GM12874 (cell line): Measurements from ENCODE around the gene DPH2.

Experiments used
- TF ChIP-seq, protein P1 (sequence below): IDR thresholded peaks from 2 replicates; pipeline ENCODE4 v1.5.1; 2011; ENCODE audit warnings: low read depth, mild to moderate bottlenecking, control low read depth, low read length, moderate library complexity; ENCODE audit not compliant: insufficient read depth

DPH2 gene

DNA sequence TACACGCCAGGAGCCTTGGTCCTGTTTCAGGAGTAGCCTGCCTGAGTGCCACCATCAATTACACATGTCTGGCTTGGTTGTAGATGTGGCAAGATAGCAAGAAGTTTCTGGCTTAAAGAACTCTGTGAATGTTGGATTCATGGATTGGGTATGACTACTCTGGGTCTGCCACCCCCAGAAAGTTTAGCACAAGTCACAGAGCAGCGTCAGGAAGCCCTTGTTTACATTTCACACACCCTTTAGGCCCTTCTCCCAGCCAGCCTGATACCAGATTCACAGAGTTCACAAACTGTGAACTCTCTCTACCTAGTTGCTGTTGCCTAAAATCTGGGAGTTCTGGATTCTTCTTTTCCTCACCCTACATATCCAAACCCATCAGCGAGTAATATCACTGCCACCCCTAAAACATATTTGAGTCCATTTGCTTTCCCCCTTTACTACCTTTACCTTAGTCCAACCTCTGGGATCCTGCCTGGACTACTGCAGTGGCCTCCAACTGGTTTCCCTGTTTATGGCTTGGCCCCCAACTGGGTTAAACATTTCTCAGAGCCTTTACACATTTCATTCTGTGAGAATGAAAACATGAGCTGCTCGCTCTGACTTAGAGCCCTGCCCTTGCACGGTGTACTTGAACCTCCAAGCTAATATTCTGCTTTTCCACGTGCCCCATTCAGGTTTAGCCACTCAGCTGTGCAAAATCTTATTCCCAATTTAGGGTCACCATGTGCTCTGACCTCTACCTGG, 17.5 kb downstream of the DPH2 start:
- TF ChIP-seq, protein P1, sequence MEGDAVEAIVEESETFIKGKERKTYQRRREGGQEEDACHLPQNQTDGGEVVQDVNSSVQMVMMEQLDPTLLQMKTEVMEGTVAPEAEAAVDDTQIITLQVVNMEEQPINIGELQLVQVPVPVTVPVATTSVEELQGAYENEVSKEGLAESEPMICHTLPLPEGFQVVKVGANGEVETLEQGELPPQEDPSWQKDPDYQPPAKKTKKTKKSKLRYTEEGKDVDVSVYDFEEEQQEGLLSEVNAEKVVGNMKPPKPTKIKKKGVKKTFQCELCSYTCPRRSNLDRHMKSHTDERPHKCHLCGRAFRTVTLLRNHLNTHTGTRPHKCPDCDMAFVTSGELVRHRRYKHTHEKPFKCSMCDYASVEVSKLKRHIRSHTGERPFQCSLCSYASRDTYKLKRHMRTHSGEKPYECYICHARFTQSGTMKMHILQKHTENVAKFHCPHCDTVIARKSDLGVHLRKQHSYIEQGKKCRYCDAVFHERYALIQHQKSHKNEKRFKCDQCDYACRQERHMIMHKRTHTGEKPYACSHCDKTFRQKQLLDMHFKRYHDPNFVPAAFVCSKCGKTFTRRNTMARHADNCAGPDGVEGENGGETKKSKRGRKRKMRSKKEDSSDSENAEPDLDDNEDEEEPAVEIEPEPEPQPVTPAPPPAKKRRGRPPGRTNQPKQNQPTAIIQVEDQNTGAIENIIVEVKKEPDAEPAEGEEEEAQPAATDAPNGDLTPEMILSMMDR = no peak

DNA sequence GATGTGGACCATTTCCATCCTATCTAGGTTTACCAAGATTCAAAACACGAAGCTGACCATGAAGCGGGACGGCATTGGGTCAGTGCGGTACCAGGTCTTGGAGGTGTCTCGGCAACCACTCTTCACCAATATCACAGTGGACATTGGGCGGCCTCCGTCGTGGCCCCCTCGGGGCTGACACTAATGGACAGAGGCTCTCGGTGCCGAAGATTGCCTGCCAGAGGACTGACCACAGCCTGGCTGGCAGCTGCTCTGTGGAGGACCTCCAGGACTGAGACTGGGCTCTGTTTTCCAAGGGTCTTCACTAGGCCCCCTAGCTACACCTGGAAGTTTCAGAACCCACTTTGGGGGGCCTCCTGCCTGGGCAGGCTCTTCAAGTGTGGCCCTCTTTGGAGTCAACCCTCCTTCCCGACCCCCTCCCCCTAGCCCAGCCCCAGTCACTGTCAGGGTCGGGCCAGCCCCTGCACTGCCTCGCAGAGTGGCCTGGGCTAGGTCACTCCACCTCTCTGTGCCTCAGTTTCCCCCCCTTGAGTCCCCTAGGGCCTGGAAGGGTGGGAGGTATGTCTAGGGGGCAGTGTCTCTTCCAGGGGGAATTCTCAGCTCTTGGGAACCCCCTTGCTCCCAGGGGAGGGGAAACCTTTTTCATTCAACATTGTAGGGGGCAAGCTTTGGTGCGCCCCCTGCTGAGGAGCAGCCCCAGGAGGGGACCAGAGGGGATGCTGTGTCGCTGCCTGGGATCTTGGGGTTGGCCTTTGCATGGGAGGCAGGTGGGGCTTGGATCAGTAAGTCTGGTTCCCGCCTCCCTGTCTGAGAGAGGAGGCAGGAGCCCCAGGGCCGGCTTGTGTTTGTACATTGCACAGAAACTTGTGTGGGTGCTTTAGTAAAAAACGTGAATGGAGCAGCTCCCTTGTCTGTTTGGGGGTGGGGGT, 20.7 kb downstream of the DPH2 start:
- TF ChIP-seq, protein P1 = 0 out of 2 replicates have a peak, but pooled peaks have one; percentile 16

GRCh38 chr1:43991200-43991475, 21.3 kb downstream of the DPH2 start:
- TF ChIP-seq, protein P1 = no peak

GRCh38 chr1:43991476-43992231, 21.8 kb downstream of the DPH2 start, which contains the start of gene CCDC24:
Gene CCDC24, plus strand, starts transcription at chr1:43991599. Its CDS starts 280 bp downstream, at chr1:43991879.
- TF ChIP-seq, protein P1 = no peak

DNA sequence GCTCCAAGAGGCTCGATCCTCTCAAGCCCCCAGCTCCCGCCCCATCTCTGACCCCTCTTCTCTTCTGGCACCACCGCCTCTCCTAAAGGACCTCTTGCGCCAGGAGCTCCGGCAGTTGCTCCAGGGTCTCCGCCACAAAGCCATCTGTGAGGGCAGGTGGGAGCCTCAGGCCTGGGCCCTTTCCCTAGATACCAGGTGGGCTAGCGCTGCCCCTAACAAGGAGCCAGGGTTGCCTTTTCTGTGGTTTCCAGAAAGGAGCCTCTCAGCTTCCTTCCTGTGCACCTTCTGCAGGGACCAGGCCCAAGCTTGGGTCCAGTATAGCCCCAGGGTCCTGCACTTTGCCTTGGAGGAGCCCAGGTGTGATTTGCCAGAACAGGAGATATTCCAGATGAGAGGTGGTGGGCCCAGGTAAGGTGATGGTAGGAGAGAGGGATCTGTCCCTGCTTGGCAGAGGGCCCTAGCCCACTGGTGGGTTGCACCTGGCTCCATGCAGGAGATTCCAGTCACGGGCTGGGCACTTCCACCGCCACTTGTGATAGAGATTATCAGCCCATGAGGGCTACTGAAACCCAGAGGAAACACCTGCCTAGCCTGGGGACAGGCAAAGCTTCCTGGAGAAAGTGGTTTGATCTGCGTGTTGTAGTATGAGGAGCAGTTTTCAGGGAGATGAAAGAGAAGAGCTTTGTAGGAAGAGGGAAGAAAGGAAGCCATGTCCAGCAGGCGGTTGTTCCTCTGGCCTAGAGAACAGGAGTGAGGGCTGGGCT, 22.6 kb downstream of the DPH2 start:
- TF ChIP-seq, protein P1 = no peak

DNA sequence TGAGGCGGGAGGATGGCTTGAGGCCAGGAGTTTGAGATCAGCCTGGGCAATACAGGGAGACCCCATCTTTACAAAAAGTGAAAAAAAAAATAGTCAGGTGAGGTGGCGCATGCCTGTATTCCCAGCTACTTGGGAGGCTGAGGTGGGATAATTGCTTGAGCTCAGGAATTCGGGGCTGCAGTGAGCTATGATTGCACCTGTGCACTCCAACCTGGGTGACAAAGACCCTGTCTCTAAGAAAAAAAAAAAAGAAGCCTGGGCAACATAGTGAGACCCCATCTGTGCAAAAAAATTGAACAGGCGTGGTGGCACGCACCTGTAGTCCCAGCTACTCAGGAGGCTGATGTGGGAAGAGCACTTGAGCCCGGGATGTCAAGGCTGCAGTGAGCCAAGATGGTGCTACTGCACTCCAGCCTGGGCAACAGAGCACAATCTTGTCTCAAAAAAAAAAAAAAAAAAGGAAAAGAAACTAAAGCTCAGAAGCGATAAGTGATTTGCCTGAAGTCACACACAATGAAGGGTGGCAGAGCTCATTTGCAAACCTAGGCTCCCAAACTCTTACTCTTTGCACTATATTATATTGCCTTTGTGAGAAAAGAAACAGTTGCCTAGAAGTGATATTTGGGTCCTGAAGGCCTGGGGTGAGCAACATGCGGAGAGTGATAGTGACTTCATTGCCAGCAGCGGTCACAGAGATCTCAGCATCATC, 23.6 kb downstream of the DPH2 start:
- TF ChIP-seq, protein P1 = no peak
